Renal cortical epithelial cell (primary cell): ENCODE data around the gene COL18A1. TPM values are rescaled to one million over a fixed set of nuclear protein-coding genes. Genes with fewer than 3 reads are reported as not detected.
"Not testable (repeated sequence)": the region's sequence is repeated elsewhere in the genome, so short reads cannot be mapped to it uniquely, and the experiment has no call there.

Experiments
- DNase-seq: peaks from one replicate; pipeline ENCODE4 v3.0.0-alpha.2; 2011; ENCODE audit warnings: low read depth
- total RNA-seq: library from RNA; depleted of rRNA; stranded (reverse); fragments of >200 nt; gene quantifications from 2 replicates; pipeline ENCODE4 v1.2.3, GENCODE V29; 2014

The COL18A1 gene
- total RNA-seq, 1 donor from 2014 or later: 672 TPM

DNA sequence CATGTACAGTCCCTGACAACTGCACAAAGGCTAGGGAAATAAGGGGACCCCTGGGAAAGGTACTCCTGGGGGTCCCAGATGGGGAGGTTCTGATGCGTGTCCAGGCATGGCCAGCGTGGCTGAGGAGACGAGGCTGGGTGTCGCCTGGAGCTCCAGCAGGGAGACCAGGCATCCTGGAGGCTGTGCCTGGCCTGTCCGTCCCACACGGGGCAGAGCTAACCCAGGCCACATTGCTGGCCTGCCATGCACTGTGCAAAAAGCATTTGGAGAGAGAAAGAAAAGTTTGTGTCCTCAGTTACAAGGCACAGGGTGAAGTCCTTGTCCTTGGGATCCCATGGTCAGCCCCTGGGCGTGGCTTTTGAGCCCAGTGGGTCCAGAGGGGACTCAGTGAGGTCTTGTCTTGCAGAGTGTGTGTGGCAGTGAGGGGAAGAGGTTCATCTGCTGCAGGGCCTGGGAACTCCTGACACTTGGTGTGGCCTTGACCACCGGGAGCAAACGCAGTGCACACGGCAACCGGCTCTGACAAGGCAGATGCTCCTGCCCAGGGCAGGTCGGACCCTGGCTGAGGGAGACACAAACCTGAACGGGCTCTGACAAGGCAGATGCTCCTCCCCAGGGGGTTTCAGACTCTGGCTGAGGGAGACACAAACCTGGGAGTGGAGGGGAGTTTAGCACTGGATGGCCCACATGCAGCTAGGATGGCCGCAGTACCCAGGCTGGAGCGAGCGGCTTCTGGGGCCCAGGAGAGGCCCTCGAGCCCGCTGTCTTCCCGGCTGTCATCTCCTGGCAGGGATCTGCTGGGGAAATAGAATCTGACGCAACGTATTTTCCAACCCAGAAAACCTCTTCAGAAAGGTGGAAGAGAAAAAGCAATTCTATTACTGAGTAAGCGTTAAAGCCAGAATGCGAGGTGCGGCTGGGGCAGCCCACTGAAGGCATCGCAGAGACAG lies 37.3 kb upstream of the COL18A1 start:
- DNase-seq: no peak

DNA sequence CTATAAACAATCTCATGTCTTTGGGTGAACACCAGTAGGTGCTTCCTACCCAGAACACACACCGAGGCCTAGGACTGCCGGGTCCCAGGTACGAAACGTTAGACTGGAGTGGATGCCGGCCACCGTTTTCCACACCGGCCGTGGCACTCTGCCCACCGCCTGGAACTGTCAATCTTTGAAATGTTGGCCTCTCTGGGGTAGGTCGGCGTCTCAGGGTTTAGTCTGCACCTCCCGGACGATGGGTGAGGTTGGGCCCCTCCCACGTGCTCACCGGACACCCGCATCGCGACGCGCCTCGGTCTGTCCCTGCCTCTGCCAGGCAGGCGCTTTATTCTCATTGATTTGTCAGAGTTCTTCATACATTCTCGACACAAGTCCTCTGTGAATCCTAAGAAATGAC lies 35.9 kb upstream of the COL18A1 start:
- not testable (repeated sequence) for DNase-seq

GRCh38 chr21:45370575-45370974 lies 34.4 kb upstream of the COL18A1 start:
- DNase-seq: no peak

DNA sequence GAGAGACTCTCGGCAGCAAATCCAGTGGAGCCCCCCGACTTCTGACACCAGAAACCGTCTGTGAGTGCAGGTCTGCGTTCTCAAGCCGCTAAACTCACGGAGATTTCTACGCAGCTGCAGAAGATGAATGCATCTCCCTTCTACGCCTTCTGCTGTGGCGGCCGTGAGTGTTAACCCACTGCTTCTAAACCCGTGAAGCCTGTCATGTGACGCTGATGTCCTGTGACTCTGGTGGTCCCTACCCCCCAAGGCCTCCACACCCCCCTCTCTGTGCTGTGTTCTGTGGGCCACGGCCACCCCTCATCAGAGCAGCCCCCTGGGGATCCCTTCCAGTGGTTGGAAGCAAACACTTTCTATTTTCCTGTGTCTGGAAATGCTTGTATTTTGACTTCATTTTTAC lies 33.9 kb upstream of the COL18A1 start:
- no peak for DNase-seq

GRCh38 chr21:45371655-45372054 lies 33.3 kb upstream of the COL18A1 start:
- DNase-seq: no peak

- peak; percentile 87 for DNase-seq
These were observed 32.1 kb upstream of the COL18A1 start for GRCh38 chr21:45372732-45373355.

DNA sequence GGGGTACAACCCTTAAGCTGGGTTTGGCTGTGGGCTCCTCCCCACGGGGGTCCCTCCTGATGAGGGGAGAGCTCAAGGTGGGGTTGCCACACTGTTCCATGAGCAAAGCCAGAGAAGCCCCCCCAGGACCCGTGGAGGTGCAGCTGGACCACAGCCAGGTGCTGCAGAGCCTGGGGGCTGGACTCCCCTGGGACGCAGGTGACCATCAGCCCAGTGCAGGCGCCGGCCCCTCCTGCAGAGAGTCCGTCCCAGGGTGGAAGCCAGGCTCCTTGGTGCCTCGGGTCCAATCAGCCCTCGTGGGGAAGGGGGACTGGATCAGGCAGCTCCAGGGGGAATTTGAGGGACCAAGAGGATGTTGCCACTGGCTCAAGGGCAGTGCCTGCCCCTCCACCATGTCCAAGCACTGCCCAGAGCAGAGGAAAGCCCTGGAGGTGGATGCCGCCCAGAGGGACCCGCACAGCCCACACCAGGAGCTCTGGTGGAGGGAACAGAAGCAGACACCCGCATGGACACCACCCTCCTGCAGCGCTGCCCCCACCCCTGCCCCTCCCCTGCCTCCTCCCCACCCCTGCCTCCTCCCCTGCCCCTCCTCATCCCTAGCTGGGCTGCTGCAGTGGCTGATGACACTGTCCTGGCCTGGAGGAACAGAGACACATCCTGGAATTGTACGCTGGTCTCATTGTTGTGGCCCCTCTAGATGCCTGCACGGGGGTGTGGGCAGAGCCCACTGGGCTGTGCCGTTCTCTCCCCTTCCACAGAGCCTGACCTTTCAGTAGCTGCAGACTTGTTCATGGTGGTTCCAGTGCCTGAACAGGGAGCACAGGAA lies 30.8 kb upstream of the COL18A1 start:
- no peak for DNase-seq

- no peak for DNase-seq
These were observed 30.0 kb upstream of the COL18A1 start for GRCh38 chr21:45374826-45375455.

GRCh38 chr21:45376459-45377324 lies 28.3 kb upstream of the COL18A1 start:
- DNase-seq: no peak

DNA sequence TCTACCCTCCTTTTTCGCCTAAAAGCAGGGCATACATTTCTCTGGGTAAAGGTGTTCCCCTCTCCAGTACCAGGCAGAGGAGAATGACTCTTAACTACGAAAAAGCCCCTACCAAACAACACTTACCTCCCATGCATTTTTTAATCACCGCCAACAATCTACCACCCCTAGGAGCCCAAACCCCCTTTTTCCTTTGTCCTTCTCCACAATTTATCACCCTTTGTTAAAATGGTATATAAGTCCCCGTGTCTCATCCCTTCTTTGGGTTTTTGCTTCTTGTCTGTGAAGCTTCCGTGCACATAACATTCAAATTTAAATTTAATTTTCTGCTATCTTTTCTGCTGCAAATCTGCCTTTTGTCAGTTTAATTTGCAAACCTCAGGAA lies 27.6 kb upstream of the COL18A1 start:
- no peak for DNase-seq

DNA sequence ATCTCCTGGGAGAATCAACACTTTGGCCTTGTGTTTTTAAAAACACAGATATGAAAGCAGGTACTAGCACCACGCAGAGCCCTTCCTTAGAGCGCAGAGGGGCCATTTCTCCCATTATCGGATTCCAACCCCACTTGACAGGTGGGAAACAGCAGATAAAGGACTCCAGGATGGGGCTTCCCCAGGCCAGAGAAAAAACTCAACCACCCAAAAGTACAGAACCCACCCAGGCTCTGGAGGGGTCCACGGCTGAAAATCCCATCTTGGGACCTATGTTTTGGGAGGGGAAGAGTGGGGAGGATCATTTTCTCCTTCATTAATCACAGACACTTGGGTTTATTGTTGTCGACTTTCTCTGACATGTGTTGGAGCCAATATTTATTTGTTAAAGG lies 27.1 kb upstream of the COL18A1 start:
- DNase-seq: no peak

GRCh38 chr21:45378258-45378966 lies 26.6 kb upstream of the COL18A1 start:
- peak; percentile 87 for DNase-seq

- DNase-seq: no peak
These were observed 25.6 kb upstream of the COL18A1 start for GRCh38 chr21:45379171-45379900.

GRCh38 chr21:45379901-45380330 lies 25.0 kb upstream of the COL18A1 start:
- DNase-seq: no peak

DNA sequence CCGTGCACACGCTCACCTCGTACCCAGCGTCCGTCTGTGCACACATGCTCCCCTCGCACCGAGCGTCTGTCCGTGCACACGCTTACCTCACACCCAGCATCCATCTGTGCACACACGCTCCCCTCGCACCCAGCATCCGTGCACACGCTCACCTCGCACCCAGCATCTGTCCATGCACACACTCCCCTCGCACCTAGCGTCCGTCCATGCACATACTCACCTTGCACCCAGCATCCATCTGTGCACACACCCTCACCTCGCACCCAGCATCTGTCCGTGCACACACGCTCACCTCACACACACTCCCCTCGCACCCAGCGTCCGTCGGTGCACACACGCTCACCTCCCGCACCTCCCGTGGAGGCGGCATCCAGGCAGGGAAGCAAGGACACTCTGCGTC lies 24.4 kb upstream of the COL18A1 start:
- DNase-seq: no peak

- DNase-seq: no peak
These were observed 23.8 kb upstream of the COL18A1 start for GRCh38 chr21:45381036-45381787.

DNA sequence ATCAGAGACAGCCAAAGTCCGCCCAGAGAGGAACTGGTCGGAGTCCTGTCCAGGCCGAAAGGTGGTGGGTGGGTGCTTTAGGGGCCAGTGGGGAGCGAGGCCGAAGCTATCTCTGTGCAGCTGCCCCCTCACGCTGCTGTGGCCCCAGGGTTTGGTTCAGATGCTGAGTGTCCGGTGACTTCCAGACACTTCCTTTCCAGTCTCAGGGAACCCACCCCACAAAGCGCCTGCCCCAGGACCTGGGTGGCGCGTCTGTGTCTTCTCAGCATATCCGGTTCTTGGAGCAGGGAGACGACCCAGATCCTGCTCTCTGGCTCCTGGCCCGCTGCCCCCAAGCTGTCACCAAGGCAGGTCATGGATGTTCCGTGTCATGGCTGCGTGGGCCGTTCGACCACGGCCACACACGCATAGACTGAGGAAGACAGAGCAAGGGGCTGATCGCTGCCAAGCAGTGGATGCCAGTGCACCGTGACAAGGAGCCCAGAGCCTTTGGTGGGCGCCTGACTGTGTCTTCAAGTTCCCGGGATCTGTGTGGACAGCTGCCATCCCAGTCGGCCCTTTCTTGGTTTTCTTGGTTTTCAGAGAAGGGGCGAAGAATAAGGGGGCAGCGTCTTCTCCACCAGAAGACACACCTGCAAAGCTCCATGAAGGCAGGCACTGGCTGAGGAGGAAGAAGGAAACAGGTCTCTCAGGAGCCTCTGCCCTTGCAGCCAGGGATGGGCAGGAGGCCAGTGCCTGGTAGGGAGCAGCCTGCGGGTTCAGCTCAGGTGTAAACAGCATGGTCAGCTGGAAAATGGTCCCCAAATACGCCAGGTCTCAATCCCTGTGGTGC lies 22.9 kb upstream of the COL18A1 start:
- DNase-seq: no peak

DNA sequence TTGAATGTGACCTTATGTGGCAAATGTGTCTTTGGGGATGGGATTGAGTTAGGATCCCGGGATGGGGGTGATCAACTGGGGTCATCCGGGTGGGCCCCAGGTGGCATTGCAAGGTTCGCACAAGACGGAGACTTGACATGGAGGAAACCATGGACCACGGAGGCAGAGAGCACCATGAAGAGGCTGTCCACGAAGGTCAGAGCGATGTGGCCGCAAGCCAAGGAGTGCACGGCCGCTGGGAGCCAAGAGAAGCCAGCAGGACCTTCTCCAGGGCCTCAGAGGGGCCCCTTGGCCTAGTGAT lies 22.3 kb upstream of the COL18A1 start:
- no peak for DNase-seq
